Measurements from ENCODE around the gene KCNQ5.

The KCNQ5 gene

DNA sequence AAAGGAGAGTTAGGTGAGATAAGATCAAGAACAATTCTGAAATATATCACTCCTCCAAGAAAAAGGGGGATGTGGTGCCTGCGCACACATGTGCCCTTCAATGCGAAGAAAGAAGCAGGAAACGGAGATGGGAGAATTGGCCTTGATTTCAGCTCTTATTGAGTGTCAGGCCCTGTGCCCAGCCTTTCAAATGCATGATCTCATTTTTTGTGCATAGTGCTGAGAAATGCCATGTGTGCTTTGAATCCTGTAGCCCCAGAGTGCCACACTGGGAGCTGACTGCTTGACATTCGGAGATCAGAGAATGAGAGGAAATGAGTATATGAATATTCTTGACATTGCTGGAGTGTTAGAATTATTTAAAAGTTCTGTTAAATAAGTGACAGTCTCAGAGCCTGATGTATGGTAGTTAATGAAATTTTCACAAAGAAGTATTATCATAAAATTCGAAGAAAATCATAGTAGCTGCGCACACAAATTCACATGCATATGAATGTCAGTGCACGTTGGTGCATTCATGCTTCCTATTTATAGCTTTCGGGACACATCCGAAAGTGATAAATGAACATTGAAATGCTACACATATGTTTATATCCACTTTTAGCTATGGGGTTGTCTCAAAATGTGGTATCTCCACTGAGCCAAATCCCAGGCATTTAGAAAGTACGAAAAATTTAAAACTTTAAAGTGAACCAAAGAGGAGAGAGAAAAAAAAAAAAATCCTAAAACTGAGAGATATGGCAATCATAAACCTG lies 172.0 kb downstream of the KCNQ5 start:
- no peak overlapping the region for H3K27ac ChIP-seq
- no peaks in the 10 kb centered on the region for H3K36me3 ChIP-seq (ENCODE audit: insufficient read depth)
- peaks cover 32% of the 10 kb centered on the region for H3K4me1 ChIP-seq (ENCODE audit: low read depth, poor library complexity, severe bottlenecking)
- no peak overlapping the region for H2AFZ ChIP-seq (ENCODE audit: low read depth)
- TF ChIP-seq, protein P1, sequence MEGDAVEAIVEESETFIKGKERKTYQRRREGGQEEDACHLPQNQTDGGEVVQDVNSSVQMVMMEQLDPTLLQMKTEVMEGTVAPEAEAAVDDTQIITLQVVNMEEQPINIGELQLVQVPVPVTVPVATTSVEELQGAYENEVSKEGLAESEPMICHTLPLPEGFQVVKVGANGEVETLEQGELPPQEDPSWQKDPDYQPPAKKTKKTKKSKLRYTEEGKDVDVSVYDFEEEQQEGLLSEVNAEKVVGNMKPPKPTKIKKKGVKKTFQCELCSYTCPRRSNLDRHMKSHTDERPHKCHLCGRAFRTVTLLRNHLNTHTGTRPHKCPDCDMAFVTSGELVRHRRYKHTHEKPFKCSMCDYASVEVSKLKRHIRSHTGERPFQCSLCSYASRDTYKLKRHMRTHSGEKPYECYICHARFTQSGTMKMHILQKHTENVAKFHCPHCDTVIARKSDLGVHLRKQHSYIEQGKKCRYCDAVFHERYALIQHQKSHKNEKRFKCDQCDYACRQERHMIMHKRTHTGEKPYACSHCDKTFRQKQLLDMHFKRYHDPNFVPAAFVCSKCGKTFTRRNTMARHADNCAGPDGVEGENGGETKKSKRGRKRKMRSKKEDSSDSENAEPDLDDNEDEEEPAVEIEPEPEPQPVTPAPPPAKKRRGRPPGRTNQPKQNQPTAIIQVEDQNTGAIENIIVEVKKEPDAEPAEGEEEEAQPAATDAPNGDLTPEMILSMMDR (conservative IDR thresholded peaks at IDR 0.05; ENCODE audit: low read depth, low read length) = no peak
- 0 out of 2 replicates have a peak, but pooled peaks cover 5% of the 10 kb centered on the region for H3K79me2 ChIP-seq (ENCODE audit: insufficient read depth, low read depth)
- no peak overlapping the region for H3K9ac ChIP-seq
- H3K27me3 ChIP-seq (ENCODE audit: insufficient read depth, low read depth) = no peaks in the 10 kb centered on the region
- H3K4me2 ChIP-seq = no peak overlapping the region
- H3K4me3 ChIP-seq (IDR thresholded peaks at IDR 0.05; ENCODE audit: insufficient read depth, low read depth, low read length) = no peak overlapping the region
- H4K20me1 ChIP-seq (ENCODE audit: insufficient read depth) = no peaks in the 10 kb centered on the region

- no peaks in the 10 kb centered on the region for H3K36me3 ChIP-seq (ENCODE audit: insufficient read depth)
- H3K27ac ChIP-seq = no peak overlapping the region
- no peaks in the 10 kb centered on the region for H3K27me3 ChIP-seq (ENCODE audit: insufficient read depth, low read depth)
- TF ChIP-seq, protein P1 (conservative IDR thresholded peaks at IDR 0.05; ENCODE audit: low read depth, low read length) = no peak
- no peak overlapping the region for H3K4me3 ChIP-seq (IDR thresholded peaks at IDR 0.05; ENCODE audit: insufficient read depth, low read depth, low read length)
- H3K79me2 ChIP-seq (ENCODE audit: insufficient read depth, low read depth) = no peaks in the 10 kb centered on the region
- no peak overlapping the region for H3K9ac ChIP-seq
- no peaks in the 10 kb centered on the region for H3K4me1 ChIP-seq (ENCODE audit: low read depth, poor library complexity, severe bottlenecking)
- H2AFZ ChIP-seq (ENCODE audit: low read depth) = no peak overlapping the region
- H3K4me2 ChIP-seq = no peak overlapping the region
- H4K20me1 ChIP-seq (ENCODE audit: insufficient read depth) = no peaks in the 10 kb centered on the region
Measured at GRCh38 chr6:72798196-72798595, 176.3 kb downstream of the KCNQ5 start.

DNA sequence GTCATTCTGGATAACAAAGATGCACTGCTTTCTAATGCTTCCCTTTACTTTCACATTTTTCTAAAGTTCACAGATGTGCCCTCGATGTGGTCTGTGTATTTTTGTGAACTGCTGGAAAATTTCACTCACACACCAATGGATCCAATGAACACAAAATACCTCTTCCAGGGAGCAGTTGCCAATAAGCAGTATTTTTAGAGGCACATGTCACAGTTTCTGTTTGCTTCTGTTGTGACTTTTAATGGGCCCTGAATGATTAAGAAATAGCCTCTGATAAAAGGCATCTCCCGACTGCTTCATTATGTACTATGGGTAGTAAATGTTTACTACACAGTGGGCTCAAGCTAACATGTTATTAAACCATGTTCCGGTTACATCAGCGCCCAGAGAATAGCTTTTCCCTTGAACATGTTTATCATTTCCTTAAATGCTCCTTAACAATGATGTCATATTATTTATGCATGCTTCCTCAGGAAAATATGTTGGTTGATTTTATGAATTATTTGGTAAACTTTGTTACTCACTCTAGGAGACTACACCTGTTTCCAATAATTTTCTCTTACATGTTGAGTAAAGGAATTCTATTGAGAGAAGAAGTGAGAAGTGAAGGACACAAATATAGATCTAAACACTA lies 188.0 kb downstream of the KCNQ5 start:
- Histone ChIP-seq H3K27me3 (ENCODE audit: insufficient read depth, low read depth) (no peaks in the 10 kb centered on the region), H4K20me1 (ENCODE audit: insufficient read depth) (no peaks in the 10 kb centered on the region), H3K36me3 (ENCODE audit: insufficient read depth) (no peaks in the 10 kb centered on the region), H3K79me2 (ENCODE audit: insufficient read depth, low read depth) (no peaks in the 10 kb centered on the region), H3K4me2 (no peak overlapping the region), H3K4me1 (ENCODE audit: low read depth, poor library complexity, severe bottlenecking) (no peaks in the 10 kb centered on the region), H3K27ac (no peak overlapping the region), H3K9ac (no peak overlapping the region), H3K4me3 (IDR thresholded peaks at IDR 0.05; ENCODE audit: insufficient read depth, low read depth, low read length) (no peak overlapping the region), H2AFZ (ENCODE audit: low read depth) (no peak overlapping the region)
- TF ChIP-seq, protein P1 (conservative IDR thresholded peaks at IDR 0.05; ENCODE audit: low read depth, low read length) = no peak

DNA sequence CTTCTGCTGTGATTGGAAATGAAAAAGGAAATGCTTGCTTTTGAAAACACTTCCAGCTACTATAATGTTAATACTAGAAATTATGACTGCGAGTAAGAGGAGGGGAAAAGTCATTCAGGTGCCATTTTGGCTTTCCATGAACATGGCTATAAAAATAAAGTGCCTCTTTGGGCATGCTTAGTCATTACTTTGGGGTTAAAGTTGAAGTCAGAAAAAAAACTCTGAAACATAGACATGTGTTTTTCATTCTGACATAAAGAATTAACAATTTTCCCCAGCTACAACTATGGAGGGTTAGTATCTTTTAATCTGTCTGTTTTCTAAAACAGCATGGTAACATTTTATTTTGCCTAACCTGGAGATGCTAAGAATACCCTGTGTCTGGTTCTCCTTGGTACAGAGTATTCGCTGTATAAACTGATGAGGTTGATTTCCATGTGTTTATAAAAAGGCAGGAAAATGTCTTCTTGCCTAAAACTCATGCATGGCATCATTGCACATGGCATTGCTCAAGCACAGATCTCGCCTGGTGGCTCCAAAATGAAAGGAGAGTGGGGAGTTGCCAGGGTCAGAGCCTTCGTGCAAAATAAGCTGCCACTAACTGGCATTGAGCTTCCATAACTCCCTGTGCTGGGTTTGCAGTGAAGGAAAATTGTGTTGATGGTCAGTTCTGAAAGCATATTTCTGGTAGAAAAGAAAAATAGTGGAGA lies 188.9 kb downstream of the KCNQ5 start:
- TF ChIP-seq, protein P1 (conservative IDR thresholded peaks at IDR 0.05; ENCODE audit: low read depth, low read length) = no peak
- H3K4me3 ChIP-seq (IDR thresholded peaks at IDR 0.05; ENCODE audit: insufficient read depth, low read depth, low read length) = no peak overlapping the region
- no peaks in the 10 kb centered on the region for H3K36me3 ChIP-seq (ENCODE audit: insufficient read depth)
- no peaks in the 10 kb centered on the region for H4K20me1 ChIP-seq (ENCODE audit: insufficient read depth)
- H3K9ac ChIP-seq = no peak overlapping the region
- no peaks in the 10 kb centered on the region for H3K27me3 ChIP-seq (ENCODE audit: insufficient read depth, low read depth)
- no peak overlapping the region for H3K4me2 ChIP-seq
- no peaks in the 10 kb centered on the region for H3K79me2 ChIP-seq (ENCODE audit: insufficient read depth, low read depth)
- no peaks in the 10 kb centered on the region for H3K4me1 ChIP-seq (ENCODE audit: low read depth, poor library complexity, severe bottlenecking)
- no peak overlapping the region for H2AFZ ChIP-seq (ENCODE audit: low read depth)
- no peak overlapping the region for H3K27ac ChIP-seq
